ENCODE measurements around the gene FYN.

The FYN gene

DNA sequence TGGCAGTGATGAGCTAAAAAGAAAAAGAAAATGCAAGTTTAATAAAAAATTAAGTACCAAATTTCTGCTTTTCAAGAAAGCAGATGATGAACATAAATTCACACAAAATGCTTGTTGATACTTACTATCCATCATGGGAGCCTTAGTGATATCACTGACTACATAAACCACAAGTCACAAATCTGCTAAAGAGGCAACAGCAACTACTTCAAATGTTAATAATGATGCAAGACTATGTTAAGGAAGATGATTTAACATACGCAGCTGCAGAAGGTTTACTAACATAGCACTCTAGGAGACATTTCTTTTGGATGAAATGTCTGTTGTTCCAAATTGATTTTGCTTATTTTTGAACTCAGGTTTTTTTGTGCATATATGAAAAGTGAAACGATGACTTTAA lies 18.6 kb downstream of the FYN start:
- no peaks in the 10 kb centered on the region for H3K36me3 ChIP-seq (ENCODE audit: insufficient read depth, low read length)
- H3K27ac ChIP-seq: no peak overlapping the region
- H3K9me3 ChIP-seq (ENCODE audit: low read depth, low read length): no peaks in the 10 kb centered on the region
- no peak for TF ChIP-seq EZH2 (IDR thresholded peaks at IDR 0.05)
- no peak for TF ChIP-seq POLR2AphosphoS5 (IDR thresholded peaks at IDR 0.05; ENCODE audit: borderline replicate concordance, low read depth, low read length)
- no peak for TF ChIP-seq FOXP2 (optimal IDR thresholded peaks at IDR 0.05; ENCODE audit: control extremely low read depth, extremely low read length, insufficient read depth)
- H3K9ac ChIP-seq (ENCODE audit: insufficient read length): no peak overlapping the region
- no peak overlapping the region for H3K4me3 ChIP-seq
- DNase-seq (ENCODE audit: low read depth, low spot score): no peak

- H3K36me3 ChIP-seq (ENCODE audit: insufficient read depth, low read length): no peaks in the 10 kb centered on the region
- TF ChIP-seq EZH2 (IDR thresholded peaks at IDR 0.05): no peak
- TF ChIP-seq FOXP2 (optimal IDR thresholded peaks at IDR 0.05; ENCODE audit: control extremely low read depth, extremely low read length, insufficient read depth): no peak
- no peak for TF ChIP-seq POLR2AphosphoS5 (IDR thresholded peaks at IDR 0.05; ENCODE audit: borderline replicate concordance, low read depth, low read length)
- peak overlapping the region; percentile 16; the same call in 1 of the 2 replicates for H3K4me3 ChIP-seq
- H3K9ac ChIP-seq (ENCODE audit: insufficient read length): no peak overlapping the region
- H3K27ac ChIP-seq: no peak overlapping the region
- DNase-seq (ENCODE audit: low read depth, low spot score): no peak
- H3K9me3 ChIP-seq (ENCODE audit: low read depth, low read length): no peaks in the 10 kb centered on the region
Observed at GRCh38 chr6:111852725-111853124, 20.5 kb downstream of the FYN start.

DNA sequence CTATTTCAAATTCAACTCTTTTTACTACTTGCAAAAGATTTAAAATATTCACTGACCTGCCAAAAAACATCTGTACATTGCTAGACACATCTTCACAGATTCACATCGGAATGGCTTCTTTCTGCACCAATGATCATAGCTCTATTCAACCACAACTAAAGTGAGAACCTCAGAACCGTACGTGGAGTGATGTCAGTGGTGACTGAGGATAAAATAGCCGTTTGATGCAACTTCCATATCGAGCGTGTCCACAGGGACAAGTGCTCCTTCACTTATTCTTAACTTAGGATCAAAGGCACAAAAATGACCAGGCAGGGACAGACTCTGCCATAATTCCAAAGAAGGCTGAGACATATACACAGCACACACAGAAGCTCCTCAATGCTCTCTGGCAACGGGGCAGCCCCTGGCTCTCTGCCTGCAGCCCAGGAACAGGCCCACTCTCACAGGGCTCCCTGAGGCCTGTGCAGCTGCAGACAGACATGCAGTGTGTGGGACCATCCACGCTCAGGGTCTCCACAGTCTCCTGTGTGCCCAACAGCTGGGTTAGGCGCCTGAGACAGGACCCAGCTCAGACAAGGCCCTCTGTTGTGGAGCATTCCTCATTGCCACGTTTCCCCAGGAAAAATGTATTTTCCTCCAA lies 22.8 kb downstream of the FYN start:
- Histone ChIP-seq H3K9me3 (ENCODE audit: low read depth, low read length) (no peaks in the 10 kb centered on the region), H3K36me3 (ENCODE audit: insufficient read depth, low read length) (peaks cover 7% of the 10 kb centered on the region; the same call in 1 of the 2 replicates), H3K4me3 (no peak overlapping the region), H3K27ac (no peak overlapping the region), H3K9ac (ENCODE audit: insufficient read length) (no peak overlapping the region)
- TF ChIP-seq EZH2 (IDR thresholded peaks at IDR 0.05) (no peak), FOXP2 (optimal IDR thresholded peaks at IDR 0.05; ENCODE audit: control extremely low read depth, extremely low read length, insufficient read depth) (no peak), POLR2AphosphoS5 (IDR thresholded peaks at IDR 0.05; ENCODE audit: borderline replicate concordance, low read depth, low read length) (no peak)
- DNase-seq (ENCODE audit: low read depth, low spot score): no peak

GRCh38 chr6:111849298-111849697 lies 24.0 kb downstream of the FYN start:
- no peak overlapping the region for H3K9ac ChIP-seq (ENCODE audit: insufficient read length)
- H3K4me3 ChIP-seq: no peak overlapping the region
- peaks cover 8% of the 10 kb centered on the region for H3K36me3 ChIP-seq (ENCODE audit: insufficient read depth, low read length)
- no peak for DNase-seq (ENCODE audit: low read depth, low spot score)
- no peak overlapping the region for H3K27ac ChIP-seq
- no peak for TF ChIP-seq EZH2 (IDR thresholded peaks at IDR 0.05)
- TF ChIP-seq POLR2AphosphoS5 (IDR thresholded peaks at IDR 0.05; ENCODE audit: borderline replicate concordance, low read depth, low read length): no peak
- TF ChIP-seq FOXP2 (optimal IDR thresholded peaks at IDR 0.05; ENCODE audit: control extremely low read depth, extremely low read length, insufficient read depth): no peak
- no peaks in the 10 kb centered on the region for H3K9me3 ChIP-seq (ENCODE audit: low read depth, low read length)

GRCh38 chr6:111848262-111848812 lies 24.9 kb downstream of the FYN start:
- Histone ChIP-seq H3K9ac (ENCODE audit: insufficient read length) (no peak overlapping the region), H3K36me3 (ENCODE audit: insufficient read depth, low read length) (peaks cover 8% of the 10 kb centered on the region), H3K27ac (no peak overlapping the region)

GRCh38 chr6:111846492-111847409 lies 26.5 kb downstream of the FYN start:
- Histone ChIP-seq H3K4me3 (peak overlapping the region; percentile 47), H3K27ac (0 out of 2 replicates have a peak overlapping the region, but pooled peaks have one; percentile 10)
- TF ChIP-seq FOXP2 (optimal IDR thresholded peaks at IDR 0.05; ENCODE audit: control extremely low read depth, extremely low read length, insufficient read depth) (no peak), POLR2AphosphoS5 (IDR thresholded peaks at IDR 0.05; ENCODE audit: borderline replicate concordance, low read depth, low read length) (no peak), EZH2 (IDR thresholded peaks at IDR 0.05) (no peak)

More at GRCh38 chr6:111848262-111848812, 24.9 kb downstream of the FYN start:
- Histone ChIP-seq H3K9me3 (ENCODE audit: low read depth, low read length) (no peaks in the 10 kb centered on the region), H3K4me3 (no peak overlapping the region)
- DNase-seq (ENCODE audit: low read depth, low spot score): no peak
- TF ChIP-seq EZH2 (IDR thresholded peaks at IDR 0.05): no peak
- no peak for TF ChIP-seq POLR2AphosphoS5 (IDR thresholded peaks at IDR 0.05; ENCODE audit: borderline replicate concordance, low read depth, low read length)
- TF ChIP-seq FOXP2 (optimal IDR thresholded peaks at IDR 0.05; ENCODE audit: control extremely low read depth, extremely low read length, insufficient read depth): no peak

DNA sequence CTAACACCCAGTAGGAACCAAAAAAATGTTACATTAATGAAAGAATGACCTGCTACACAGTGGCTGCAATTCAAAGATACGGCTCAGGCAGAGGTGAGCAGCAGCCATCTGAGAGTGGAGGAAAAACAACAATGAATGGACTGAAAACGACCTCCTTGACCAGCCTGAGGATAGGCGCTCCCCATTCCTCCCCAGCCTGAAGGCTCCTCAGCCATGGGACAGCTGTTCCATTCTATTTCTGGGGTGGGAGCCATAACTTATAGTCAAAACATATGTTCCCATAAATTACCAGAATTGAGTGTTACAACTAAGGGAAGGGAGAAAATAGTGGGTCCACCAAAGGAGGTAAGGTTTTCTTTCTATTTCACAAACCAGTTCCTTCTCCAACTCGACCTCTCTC lies 27.2 kb downstream of the FYN start:
- Histone ChIP-seq H3K4me3 (no peak overlapping the region), H3K36me3 (ENCODE audit: insufficient read depth, low read length) (peaks cover 8% of the 10 kb centered on the region), H3K9ac (ENCODE audit: insufficient read length) (no peak overlapping the region), H3K9me3 (ENCODE audit: low read depth, low read length) (no peaks in the 10 kb centered on the region), H3K27ac (no peak overlapping the region)
- no peak for DNase-seq (ENCODE audit: low read depth, low spot score)
- TF ChIP-seq POLR2AphosphoS5 (IDR thresholded peaks at IDR 0.05; ENCODE audit: borderline replicate concordance, low read depth, low read length) (no peak), EZH2 (IDR thresholded peaks at IDR 0.05) (no peak)

More at GRCh38 chr6:111846492-111847409, 26.5 kb downstream of the FYN start:
- no peak overlapping the region for H3K9ac ChIP-seq (ENCODE audit: insufficient read length)
- no peaks in the 10 kb centered on the region for H3K9me3 ChIP-seq (ENCODE audit: low read depth, low read length)
- H3K36me3 ChIP-seq (ENCODE audit: insufficient read depth, low read length): peaks cover 8% of the 10 kb centered on the region
- no peak for DNase-seq (ENCODE audit: low read depth, low spot score)

DNA sequence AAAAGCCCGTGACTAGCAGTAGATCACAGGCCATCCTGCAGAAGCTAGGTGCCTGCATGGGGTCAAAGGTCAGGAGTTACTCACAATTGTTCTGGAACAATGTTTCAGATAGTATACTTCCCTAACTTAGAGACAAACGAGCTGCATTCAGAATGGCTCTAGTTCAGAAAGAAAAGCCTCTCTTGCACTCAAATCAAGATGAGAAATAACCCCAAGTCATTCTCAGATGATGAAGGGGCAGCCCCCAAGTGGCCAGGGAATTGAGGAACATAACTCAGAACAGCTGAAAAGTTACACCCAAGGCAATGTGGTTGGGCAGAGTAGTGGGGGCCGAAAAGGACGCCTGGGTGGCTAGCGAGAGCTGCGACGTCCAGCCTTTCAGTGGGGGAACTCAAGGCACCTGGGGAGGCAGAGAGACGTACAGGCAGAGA lies 27.8 kb downstream of the FYN start:
- DNase-seq (ENCODE audit: low read depth, low spot score): no peak
- H3K27ac ChIP-seq: no peak overlapping the region
- no peaks in the 10 kb centered on the region for H3K9me3 ChIP-seq (ENCODE audit: low read depth, low read length)
- peaks cover 8% of the 10 kb centered on the region for H3K36me3 ChIP-seq (ENCODE audit: insufficient read depth, low read length)
- TF ChIP-seq EZH2 (IDR thresholded peaks at IDR 0.05) (no peak), POLR2AphosphoS5 (IDR thresholded peaks at IDR 0.05; ENCODE audit: borderline replicate concordance, low read depth, low read length) (no peak), FOXP2 (optimal IDR thresholded peaks at IDR 0.05; ENCODE audit: control extremely low read depth, extremely low read length, insufficient read depth) (no peak)
- H3K9ac ChIP-seq (ENCODE audit: insufficient read length): no peak overlapping the region
- H3K4me3 ChIP-seq: no peak overlapping the region
